ENCODE data around the gene OPA3. TPM values are rescaled to one million over a fixed set of nuclear protein-coding genes. Genes with fewer than 3 reads are reported as not detected.
A peak's percentile ranks its signal among the peaks of the same experiment; 100 is the strongest.

The OPA3 gene
- total RNA-seq, 2 donors from 2014 or later: 18.7 to 20.6 TPM

DNA sequence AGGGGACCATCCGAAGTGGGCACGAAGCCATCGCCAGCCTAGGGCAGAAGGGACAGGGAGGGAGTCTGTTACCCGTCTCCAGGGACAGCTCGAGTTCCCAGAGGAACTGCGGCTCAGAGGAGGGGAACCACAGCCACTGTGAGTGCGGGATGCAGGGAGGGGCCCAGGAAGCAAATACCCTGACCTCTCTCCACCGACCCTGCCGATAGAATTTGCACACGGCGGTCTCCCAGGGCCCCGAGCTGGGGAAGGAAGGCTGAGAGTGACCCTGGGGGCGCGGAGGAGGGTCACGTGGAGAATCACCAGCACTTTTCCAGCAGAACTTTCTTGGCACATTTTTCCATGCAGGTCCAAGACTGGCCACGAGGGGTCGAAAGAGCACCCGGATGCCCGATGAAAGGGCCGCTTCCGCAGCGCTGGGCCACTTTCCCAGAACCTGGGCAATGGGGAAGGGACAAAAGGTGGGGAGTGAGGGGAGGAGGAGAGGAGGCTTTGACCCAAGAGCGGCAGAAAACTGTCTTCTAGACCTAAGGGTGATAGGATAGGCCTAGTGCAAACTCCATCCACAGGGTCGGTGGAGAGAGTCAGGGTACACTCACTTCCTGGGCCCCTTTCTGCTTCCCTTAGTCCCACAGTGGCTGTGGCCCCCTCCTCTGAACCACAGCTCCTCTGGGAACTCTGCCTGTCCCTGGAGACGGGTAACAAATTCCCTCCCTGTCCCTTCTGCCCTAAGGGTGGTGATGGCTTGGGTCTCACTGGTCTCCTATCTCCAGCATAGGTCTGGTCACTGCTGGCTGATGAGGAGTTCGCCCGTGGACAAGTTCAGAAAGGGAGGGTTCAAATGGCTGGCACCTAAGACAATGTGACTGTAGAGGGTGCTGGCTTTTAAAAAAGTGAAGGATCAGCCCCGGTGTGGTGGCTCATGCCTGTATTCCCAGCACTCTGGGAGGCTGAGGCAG, 22.7 kb upstream of the OPA3 start:
- Mint-ChIP-seq H3K4me3 (peak overlapping the region; percentile 52), H3K27ac (peak overlapping the region; percentile 91), H3K27me3 (peaks cover 9% of the 10 kb centered on the region), H3K36me3 (ENCODE audit: low read depth) (peaks cover 38% of the 10 kb centered on the region), H3K9me3 (no peaks in the 10 kb centered on the region), H3K4me1 (no peaks in the 10 kb centered on the region)
- peak; percentile 70 for ATAC-seq (replicated peaks)

DNA sequence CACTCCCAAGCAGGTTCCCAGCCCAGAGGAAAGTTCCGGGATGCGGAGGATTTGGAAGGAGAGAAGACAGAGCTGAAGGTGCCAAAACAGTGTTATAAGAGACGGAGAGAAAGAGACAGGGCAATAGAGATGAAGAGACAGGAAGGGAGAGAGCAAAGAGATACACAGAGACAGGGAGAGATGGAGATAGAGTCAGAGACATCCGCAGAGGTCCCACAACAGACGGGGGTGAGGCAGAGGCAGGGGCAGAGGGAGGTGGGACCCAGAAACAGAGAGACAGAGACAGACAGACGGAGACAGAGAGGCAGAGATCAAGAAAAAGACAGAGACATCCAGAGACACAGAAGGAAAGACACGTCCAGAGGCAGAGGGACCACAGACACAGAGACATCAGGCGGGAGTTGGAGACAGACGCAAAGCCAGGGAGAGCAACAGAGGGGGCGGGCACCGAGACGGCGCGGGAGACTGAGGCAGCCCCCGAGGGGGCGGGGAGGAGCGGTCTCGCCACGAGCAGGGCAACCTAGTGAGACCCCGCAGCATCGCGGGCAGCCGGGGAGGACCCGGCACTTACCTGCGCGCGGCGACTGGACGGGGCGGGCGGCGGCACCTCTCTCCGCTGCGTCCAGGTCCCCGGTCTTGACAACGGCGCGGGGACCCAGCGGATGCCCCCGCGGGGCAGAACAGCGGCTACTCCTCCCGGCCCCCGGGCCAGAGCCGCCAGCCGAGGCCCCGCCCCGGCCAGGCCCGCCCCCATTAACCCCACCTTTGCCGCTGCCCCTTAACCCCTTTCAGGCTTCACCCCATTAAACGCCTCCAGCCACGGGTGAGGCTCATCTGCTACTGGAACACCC, 17.1 kb upstream of the OPA3 start, which contains the start of gene GPR4:
TSS of gene GPR4 (minus strand) at position 689 of the 851 bp plus-strand sequence. CDS start 10,346 bp downstream, outside the sequence.
- Mint-ChIP-seq H3K36me3 (ENCODE audit: low read depth) (peaks cover 9% of the 10 kb centered on the region), H3K27me3 (peaks cover 56% of the 10 kb centered on the region), H3K27ac (peak within 1 kb of the TSS; percentile 58), H3K4me3 (peak within 1 kb of the TSS; percentile 9), H3K4me1 (peaks cover 20% of the 10 kb centered on the region), H3K9me3 (no peaks in the 10 kb centered on the region)
- no peak for ATAC-seq (replicated peaks)

DNA sequence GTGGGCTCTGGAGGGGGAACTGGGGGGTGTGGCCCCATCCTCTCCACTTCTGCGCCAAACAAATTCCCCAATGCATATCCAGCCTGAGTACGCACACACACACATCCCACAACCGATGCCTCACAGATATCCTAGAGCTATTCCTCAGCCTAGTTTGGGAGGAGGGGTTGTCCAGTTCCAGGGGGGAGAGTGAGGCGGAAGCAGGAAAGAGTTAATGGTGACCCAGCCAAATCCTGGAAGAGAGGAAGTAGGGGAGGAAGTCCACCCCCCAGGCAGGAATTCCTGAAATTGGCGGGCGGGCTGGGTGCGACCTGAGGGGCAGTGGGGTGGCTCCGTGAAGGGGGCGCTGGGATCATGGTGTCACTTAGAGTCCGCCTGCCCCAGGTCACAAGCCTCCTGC, 16.5 kb upstream of the OPA3 start:
- H3K4me1 Mint-ChIP-seq: peaks cover 20% of the 10 kb centered on the region
- H3K27ac Mint-ChIP-seq: peak overlapping the region; percentile 58
- peak overlapping the region; percentile 9 for H3K4me3 Mint-ChIP-seq
- H3K9me3 Mint-ChIP-seq: no peaks in the 10 kb centered on the region
- H3K27me3 Mint-ChIP-seq: peaks cover 62% of the 10 kb centered on the region
- ATAC-seq (replicated peaks): no peak
- peaks cover 9% of the 10 kb centered on the region for H3K36me3 Mint-ChIP-seq (ENCODE audit: low read depth)

DNA sequence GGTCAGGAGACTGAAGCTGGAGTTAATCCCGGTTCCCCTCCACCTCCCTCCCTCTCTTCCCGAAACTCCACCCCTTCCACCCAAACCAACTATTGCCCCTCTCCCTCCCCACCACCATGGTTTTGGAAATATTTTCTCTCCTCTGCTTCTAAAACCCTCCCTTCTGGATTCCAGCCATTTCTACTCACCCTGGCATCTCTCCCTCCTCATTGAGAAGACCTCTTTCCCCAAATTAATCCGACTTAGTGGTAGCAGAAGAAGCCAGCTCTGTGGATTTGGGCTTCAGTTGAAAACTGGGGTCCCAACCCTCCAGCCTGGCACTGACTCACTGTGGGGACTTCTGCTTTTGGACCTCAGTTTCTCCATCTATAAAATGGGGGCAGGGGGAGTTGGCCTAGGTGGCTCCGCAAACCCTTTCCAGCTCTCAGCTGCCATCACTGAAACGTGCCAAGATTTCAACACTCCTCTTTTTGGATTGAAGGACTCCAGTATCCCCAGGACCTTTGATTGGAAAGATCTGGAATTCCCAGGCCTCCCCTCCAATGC, 15.8 kb upstream of the OPA3 start:
- Mint-ChIP-seq H3K4me3 (no peak overlapping the region), H3K36me3 (ENCODE audit: low read depth) (peaks cover 9% of the 10 kb centered on the region), H3K27me3 (peaks cover 64% of the 10 kb centered on the region), H3K9me3 (no peaks in the 10 kb centered on the region), H3K27ac (no peak overlapping the region), H3K4me1 (peaks cover 20% of the 10 kb centered on the region)
- no peak for ATAC-seq (replicated peaks)

GRCh38 chr19:45599286-45599685, 14.7 kb upstream of the OPA3 start:
- peaks cover 9% of the 10 kb centered on the region for H3K36me3 Mint-ChIP-seq (ENCODE audit: low read depth)
- no peak overlapping the region for H3K4me3 Mint-ChIP-seq
- H3K27me3 Mint-ChIP-seq: peaks cover 66% of the 10 kb centered on the region
- H3K27ac Mint-ChIP-seq: no peak overlapping the region
- H3K4me1 Mint-ChIP-seq: peaks cover 20% of the 10 kb centered on the region
- H3K9me3 Mint-ChIP-seq: no peaks in the 10 kb centered on the region
- ATAC-seq (replicated peaks): no peak

DNA sequence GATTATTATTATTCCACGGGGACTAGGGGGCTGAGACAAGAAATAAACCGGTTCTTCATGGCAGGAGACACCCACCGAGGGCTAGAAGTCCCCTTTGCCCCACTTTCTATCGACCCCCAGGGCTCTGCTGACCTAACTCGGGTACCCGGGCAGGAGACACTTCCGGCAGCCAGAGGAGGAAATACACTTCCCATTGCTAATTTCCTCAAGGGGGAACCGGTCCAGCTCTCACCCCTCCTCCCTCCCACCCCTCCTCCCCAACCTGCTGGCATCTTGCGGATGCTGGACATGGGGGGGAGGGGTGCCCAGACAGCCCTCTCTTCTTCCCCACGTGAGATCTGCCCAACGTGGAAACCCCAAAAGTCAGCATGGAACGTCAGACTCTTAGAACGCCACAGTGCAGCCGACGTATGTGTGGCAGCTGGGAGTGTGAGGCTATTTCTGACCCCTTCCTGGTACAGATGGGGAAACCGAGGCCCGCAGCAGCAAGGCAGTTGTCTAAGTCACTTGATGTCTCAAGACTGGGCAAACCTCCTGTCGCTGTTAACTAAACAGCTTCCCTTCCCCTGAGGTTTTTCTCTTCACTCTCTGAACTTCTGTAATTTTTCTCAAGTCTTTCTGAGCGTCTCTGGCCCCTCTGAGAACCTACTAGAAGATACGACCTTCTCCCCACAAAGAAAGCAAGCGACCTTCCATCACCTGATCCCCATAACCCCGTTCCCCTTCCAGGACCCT, 13.8 kb upstream of the OPA3 start:
- Mint-ChIP-seq H3K4me3 (peak overlapping the region; percentile 63), H3K4me1 (peaks cover 20% of the 10 kb centered on the region), H3K27me3 (peaks cover 65% of the 10 kb centered on the region), H3K9me3 (no peaks in the 10 kb centered on the region), H3K27ac (no peak overlapping the region), H3K36me3 (ENCODE audit: low read depth) (peaks cover 9% of the 10 kb centered on the region)
- ATAC-seq (replicated peaks): peak; percentile 40

- no peaks in the 10 kb centered on the region for H3K9me3 Mint-ChIP-seq
- H3K27me3 Mint-ChIP-seq: peaks cover 59% of the 10 kb centered on the region
- peak overlapping the region; percentile 63 for H3K4me3 Mint-ChIP-seq
- peaks cover 9% of the 10 kb centered on the region for H3K36me3 Mint-ChIP-seq (ENCODE audit: low read depth)
- no peak for ATAC-seq (replicated peaks)
- H3K27ac Mint-ChIP-seq: no peak overlapping the region
- peaks cover 20% of the 10 kb centered on the region for H3K4me1 Mint-ChIP-seq
Measured at GRCh38 chr19:45597425-45598111, 13.0 kb upstream of the OPA3 start.

GRCh38 chr19:45595814-45596213, 11.2 kb upstream of the OPA3 start:
- peaks cover 51% of the 10 kb centered on the region for H3K27me3 Mint-ChIP-seq
- no peak overlapping the region for H3K27ac Mint-ChIP-seq
- no peak for ATAC-seq (replicated peaks)
- no peak overlapping the region for H3K4me3 Mint-ChIP-seq
- no peaks in the 10 kb centered on the region for H3K36me3 Mint-ChIP-seq (ENCODE audit: low read depth)
- no peaks in the 10 kb centered on the region for H3K9me3 Mint-ChIP-seq
- peaks cover 17% of the 10 kb centered on the region for H3K4me1 Mint-ChIP-seq

GRCh38 chr19:45593520-45593919, 8.9 kb upstream of the OPA3 start:
- ATAC-seq (replicated peaks): no peak
- Mint-ChIP-seq H3K36me3 (ENCODE audit: low read depth) (no peaks in the 10 kb centered on the region), H3K27ac (no peak overlapping the region), H3K4me3 (no peak overlapping the region), H3K27me3 (peaks cover 37% of the 10 kb centered on the region), H3K4me1 (peaks cover 7% of the 10 kb centered on the region), H3K9me3 (no peaks in the 10 kb centered on the region)

DNA sequence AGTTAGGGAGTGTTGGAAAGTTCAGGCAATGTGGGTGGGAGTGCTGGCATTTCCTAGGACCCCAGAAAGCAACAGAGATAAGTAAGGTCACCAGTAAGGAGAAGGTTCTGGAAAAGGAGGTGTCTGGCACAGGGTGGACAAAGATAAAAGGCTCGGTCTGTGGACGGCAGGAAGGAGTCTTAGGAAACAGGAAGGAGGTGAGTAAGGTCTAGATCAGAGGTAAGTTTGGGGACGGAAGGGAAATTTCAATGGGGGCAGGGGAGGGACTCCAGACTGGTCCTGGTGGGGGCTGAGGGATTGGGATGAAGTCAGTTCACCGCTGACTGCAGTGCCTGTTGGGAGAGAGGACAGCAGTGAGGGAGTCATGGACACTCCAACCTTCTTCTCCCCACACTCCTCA, 7.8 kb upstream of the OPA3 start:
- Mint-ChIP-seq H3K27me3 (peaks cover 28% of the 10 kb centered on the region), H3K36me3 (ENCODE audit: low read depth) (no peaks in the 10 kb centered on the region), H3K27ac (peak overlapping the region; percentile 40), H3K4me3 (no peak overlapping the region), H3K9me3 (no peaks in the 10 kb centered on the region), H3K4me1 (peaks cover 6% of the 10 kb centered on the region)
- ATAC-seq (replicated peaks): no peak

- no peak for ATAC-seq (replicated peaks)
- H3K4me1 Mint-ChIP-seq: peaks cover 6% of the 10 kb centered on the region
- no peaks in the 10 kb centered on the region for H3K36me3 Mint-ChIP-seq (ENCODE audit: low read depth)
- peaks cover 22% of the 10 kb centered on the region for H3K27me3 Mint-ChIP-seq
- H3K9me3 Mint-ChIP-seq: no peaks in the 10 kb centered on the region
- H3K27ac Mint-ChIP-seq: no peak overlapping the region
- no peak overlapping the region for H3K4me3 Mint-ChIP-seq
Measured at GRCh38 chr19:45591638-45592005, 7.0 kb upstream of the OPA3 start.

DNA sequence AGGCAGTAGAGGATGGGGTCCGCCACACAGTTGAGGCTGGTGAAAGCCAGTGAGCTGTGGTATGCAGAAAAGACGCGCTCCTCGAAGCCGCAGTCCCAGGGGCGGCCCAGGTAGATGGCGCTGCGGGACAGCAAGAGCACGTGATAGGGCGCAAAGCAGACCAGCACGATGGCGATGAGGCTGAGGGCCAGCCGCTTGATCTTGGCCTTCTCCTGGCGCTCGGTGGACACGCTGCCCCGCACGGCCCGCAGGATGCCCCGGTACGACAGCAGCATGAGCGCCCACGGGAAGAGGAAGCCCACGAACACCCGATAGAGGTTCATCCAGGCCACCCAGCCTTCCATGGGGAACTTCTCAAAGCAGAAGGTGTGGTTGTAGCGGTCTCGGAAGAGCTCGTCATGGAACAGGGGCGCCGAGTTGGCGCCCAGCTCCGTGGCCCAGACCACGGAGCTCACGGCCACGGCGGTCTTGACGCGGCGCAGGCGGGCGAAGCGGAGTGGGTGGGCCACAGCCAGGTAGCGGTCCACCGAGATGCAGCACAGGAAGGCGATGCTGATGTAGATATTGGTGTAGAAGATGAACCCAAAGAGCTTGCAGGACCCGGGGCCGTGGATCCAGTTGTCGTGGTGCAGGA, 6.5 kb upstream of the OPA3 start:
- Mint-ChIP-seq H3K36me3 (ENCODE audit: low read depth) (no peaks in the 10 kb centered on the region), H3K27me3 (peaks cover 17% of the 10 kb centered on the region), H3K9me3 (no peaks in the 10 kb centered on the region), H3K4me3 (peak overlapping the region; percentile 23), H3K4me1 (peaks cover 6% of the 10 kb centered on the region), H3K27ac (no peak overlapping the region)
- peak; percentile 83 for ATAC-seq (replicated peaks)
